ENCODE results near the gene ZXDA. TPM values are rescaled to one million over a fixed set of nuclear protein-coding genes. Genes with fewer than 3 reads are reported as not detected.
"Not testable (repeated sequence)": the region's sequence is repeated elsewhere in the genome, so short reads cannot be mapped to it uniquely, and the experiment has no call there.

Gene ZXDA
- polyA plus RNA-seq (2013, experiment 1 of 2), result not detected
- not detected for polyA plus RNA-seq (2013, experiment 2 of 2)

- not testable (repeated sequence) for DNase-seq; H2AK5ac ChIP-seq (ENCODE audit: low read length, severe bottlenecking); H4K8ac ChIP-seq (ENCODE audit: low read length); H3K14ac ChIP-seq (ENCODE audit: low read length in 2 of 2); H3K36me3 ChIP-seq (ENCODE audit: control insufficient read depth in 1 of 2, insufficient read depth in 2 of 2, low read depth in 1 of 2, low read length in 2 of 2); H2BK15ac ChIP-seq (ENCODE audit: low read depth, poor library complexity, severe bottlenecking); H3K4me1 ChIP-seq (ENCODE audit: control insufficient read depth, insufficient read depth, low read depth, low read length); H2AFZ ChIP-seq (ENCODE audit: low read depth, low read length); H3K23ac ChIP-seq (ENCODE audit: low read length in 2 of 2); H3K4me2 ChIP-seq (ENCODE audit: low read length, poor library complexity, severe bottlenecking); H2BK12ac ChIP-seq (ENCODE audit: low read length in 2 of 2); H2BK5ac ChIP-seq (ENCODE audit: low read depth, low read length, poor library complexity, severe bottlenecking); H3K27ac ChIP-seq (ENCODE audit: low read length, poor library complexity, severe bottlenecking); H3K9me3 ChIP-seq (ENCODE audit: control insufficient read depth, low read length); H3K18ac ChIP-seq (ENCODE audit: low read depth in 1 of 2, low read length in 2 of 2); H3K79me1 ChIP-seq (replicated peaks; ENCODE audit: low read length, poor library complexity, severe bottlenecking); H2BK120ac ChIP-seq (ENCODE audit: low read depth, low read length); H3K4ac ChIP-seq (ENCODE audit: low read depth in 1 of 2, low read length in 2 of 2); H4K91ac ChIP-seq (ENCODE audit: low read length)
- Histone ChIP-seq H3K27me3 (ENCODE audit: control insufficient read depth in 1 of 2, insufficient read depth in 1 of 2, low read length in 2 of 2) (peaks cover 0 to 13% of the 10 kb centered on the region in 2 experiments), H3K9ac (ENCODE audit: low read length) (peak within 1 kb of the TSS; percentile 89), H3K4me3 (ENCODE audit: insufficient read depth in 1 of 2, low read depth in 1 of 2, low read length in 2 of 2) (peak within 1 kb of the TSS in 1 of 2 experiments; percentile 74)
- WGBS, result 60% methylated on average over 1 of the region's 35 CpGs
Measured at GRCh38 chrX:57910287-57910912, at the start of gene ZXDA. TSS of gene ZXDA (minus strand) at chrX:57910458. CDS start at chrX:57910420, 38 bp downstream.

GRCh38 chrX:57952320-57952678 lies 42.0 kb upstream of the ZXDA start:
- Histone ChIP-seq H2BK120ac (ENCODE audit: low read depth, low read length) (no peak overlapping the region), H3K9me3 (ENCODE audit: control insufficient read depth, low read length) (peaks cover 8% of the 10 kb centered on the region), H2BK15ac (ENCODE audit: low read depth, poor library complexity, severe bottlenecking) (no peak overlapping the region), H3K4me3 (ENCODE audit: insufficient read depth in 1 of 2, low read depth in 1 of 2, low read length in 2 of 2) (no peak overlapping the region), H4K91ac (ENCODE audit: low read length) (no peak overlapping the region), H3K18ac (ENCODE audit: low read depth in 1 of 2, low read length in 2 of 2) (no peak overlapping the region), H3K23ac (ENCODE audit: low read length in 2 of 2) (no peak overlapping the region), H3K9ac (ENCODE audit: low read length) (no peak overlapping the region), H2BK12ac (ENCODE audit: low read length in 2 of 2) (no peak overlapping the region), H3K14ac (ENCODE audit: low read length in 2 of 2) (no peak overlapping the region), H3K36me3 (ENCODE audit: control insufficient read depth in 1 of 2, insufficient read depth in 2 of 2, low read depth in 1 of 2, low read length in 2 of 2) (no peaks in the 10 kb centered on the region), H3K27ac (ENCODE audit: low read length, poor library complexity, severe bottlenecking) (no peak overlapping the region), H4K8ac (ENCODE audit: low read length) (no peak overlapping the region), H3K79me1 (replicated peaks; ENCODE audit: low read length, poor library complexity, severe bottlenecking) (no peaks in the 10 kb centered on the region), H3K4me2 (ENCODE audit: low read length, poor library complexity, severe bottlenecking) (no peak overlapping the region), H3K4ac (ENCODE audit: low read depth in 1 of 2, low read length in 2 of 2) (no peak overlapping the region), H3K4me1 (ENCODE audit: control insufficient read depth, insufficient read depth, low read depth, low read length) (no peaks in the 10 kb centered on the region), H3K27me3 (ENCODE audit: control insufficient read depth in 1 of 2, insufficient read depth in 1 of 2, low read length in 2 of 2) (no peaks in the 10 kb centered on the region), H2AFZ (ENCODE audit: low read depth, low read length) (no peak overlapping the region), H2BK5ac (ENCODE audit: low read depth, low read length, poor library complexity, severe bottlenecking) (no peak overlapping the region), H2AK5ac (ENCODE audit: low read length, severe bottlenecking) (no peak overlapping the region)
- 33% methylated on average over 1 of the region's 1 CpG for WGBS
- no peak for DNase-seq

- Histone ChIP-seq H2BK120ac (ENCODE audit: low read depth, low read length) (no peak overlapping the region), H3K9ac (ENCODE audit: low read length) (no peak overlapping the region), H3K36me3 (ENCODE audit: control insufficient read depth in 1 of 2, insufficient read depth in 2 of 2, low read depth in 1 of 2, low read length in 2 of 2) (no peaks in the 10 kb centered on the region), H4K91ac (ENCODE audit: low read length) (no peak overlapping the region), H2BK12ac (ENCODE audit: low read length in 2 of 2) (no peak overlapping the region), H3K18ac (ENCODE audit: low read depth in 1 of 2, low read length in 2 of 2) (no peak overlapping the region), H2AK5ac (ENCODE audit: low read length, severe bottlenecking) (no peak overlapping the region), H3K27me3 (ENCODE audit: control insufficient read depth in 1 of 2, insufficient read depth in 1 of 2, low read length in 2 of 2) (no peaks in the 10 kb centered on the region), H3K14ac (ENCODE audit: low read length in 2 of 2) (no peak overlapping the region), H3K23ac (ENCODE audit: low read length in 2 of 2) (no peak overlapping the region), H2AFZ (ENCODE audit: low read depth, low read length) (no peak overlapping the region), H3K4ac (ENCODE audit: low read depth in 1 of 2, low read length in 2 of 2) (no peak overlapping the region), H4K8ac (ENCODE audit: low read length) (no peak overlapping the region), H2BK5ac (ENCODE audit: low read depth, low read length, poor library complexity, severe bottlenecking) (no peak overlapping the region), H3K79me1 (replicated peaks; ENCODE audit: low read length, poor library complexity, severe bottlenecking) (no peaks in the 10 kb centered on the region), H3K4me2 (ENCODE audit: low read length, poor library complexity, severe bottlenecking) (no peak overlapping the region), H3K4me1 (ENCODE audit: control insufficient read depth, insufficient read depth, low read depth, low read length) (no peaks in the 10 kb centered on the region), H3K4me3 (ENCODE audit: insufficient read depth in 1 of 2, low read depth in 1 of 2, low read length in 2 of 2) (no peak overlapping the region), H2BK15ac (ENCODE audit: low read depth, poor library complexity, severe bottlenecking) (no peak overlapping the region), H3K9me3 (ENCODE audit: control insufficient read depth, low read length) (peaks cover 6% of the 10 kb centered on the region), H3K27ac (ENCODE audit: low read length, poor library complexity, severe bottlenecking) (no peak overlapping the region)
- DNase-seq, result no peak
- 44% methylated on average over 2 of the region's 2 CpGs for WGBS
Measured at GRCh38 chrX:57951666-57952319, 41.5 kb upstream of the ZXDA start.

GRCh38 chrX:57933321-57933720 lies 23.1 kb upstream of the ZXDA start:
- H3K27me3 ChIP-seq (ENCODE audit: control insufficient read depth in 1 of 2, insufficient read depth in 1 of 2, low read length in 2 of 2), result peaks cover 0 to 16% of the 10 kb centered on the region in 2 experiments
- no peak overlapping the region for H2BK120ac ChIP-seq (ENCODE audit: low read depth, low read length)
- WGBS, result 69% methylated on average over 6 of the region's 6 CpGs
- H3K9me3 ChIP-seq (ENCODE audit: control insufficient read depth, low read length), result no peaks in the 10 kb centered on the region
- H3K27ac ChIP-seq (ENCODE audit: low read length, poor library complexity, severe bottlenecking), result no peak overlapping the region
- H2AFZ ChIP-seq (ENCODE audit: low read depth, low read length), result no peak overlapping the region
- H2BK12ac ChIP-seq (ENCODE audit: low read length in 2 of 2), result no peak overlapping the region
- no peak overlapping the region for H2AK5ac ChIP-seq (ENCODE audit: low read length, severe bottlenecking)
- H3K79me1 ChIP-seq (replicated peaks; ENCODE audit: low read length, poor library complexity, severe bottlenecking), result no peaks in the 10 kb centered on the region
- H4K8ac ChIP-seq (ENCODE audit: low read length), result no peak overlapping the region
- no peak overlapping the region for H4K91ac ChIP-seq (ENCODE audit: low read length)
- H2BK15ac ChIP-seq (ENCODE audit: low read depth, poor library complexity, severe bottlenecking), result no peak overlapping the region
- no peak overlapping the region for H3K18ac ChIP-seq (ENCODE audit: low read depth in 1 of 2, low read length in 2 of 2)
- H3K14ac ChIP-seq (ENCODE audit: low read length in 2 of 2), result no peak overlapping the region
- no peak overlapping the region for H3K4me2 ChIP-seq (ENCODE audit: low read length, poor library complexity, severe bottlenecking)
- DNase-seq, result no peak
- H3K23ac ChIP-seq (ENCODE audit: low read length in 2 of 2), result no peak overlapping the region
- no peak overlapping the region for H3K4me3 ChIP-seq (ENCODE audit: insufficient read depth in 1 of 2, low read depth in 1 of 2, low read length in 2 of 2)
- no peaks in the 10 kb centered on the region for H3K36me3 ChIP-seq (ENCODE audit: control insufficient read depth in 1 of 2, insufficient read depth in 2 of 2, low read depth in 1 of 2, low read length in 2 of 2)
- H3K9ac ChIP-seq (ENCODE audit: low read length), result no peak overlapping the region
- H2BK5ac ChIP-seq (ENCODE audit: low read depth, low read length, poor library complexity, severe bottlenecking), result no peak overlapping the region
- H3K4ac ChIP-seq (ENCODE audit: low read depth in 1 of 2, low read length in 2 of 2), result no peak overlapping the region
- H3K4me1 ChIP-seq (ENCODE audit: control insufficient read depth, insufficient read depth, low read depth, low read length), result no peaks in the 10 kb centered on the region

Data from mesenchymal stem cell (in vitro differentiated cells and primary cell).